Hepatocyte (in vitro differentiated cells): ENCODE measurements around the gene RPP30.

ENCODE experiments used
- CTCF ChIP-seq: fragments of 200-600 bp; sonication (generic); IDR thresholded peaks from 2 replicates; pipeline ENCODE4 v1.5.1; 2016; ENCODE audit warnings: antibody characterized with exemption, mild to moderate bottlenecking; ENCODE audit not compliant: poor library complexity
- EZH2phosphoT487 ChIP-seq: fragments of 200-600 bp; sonication (generic); IDR thresholded peaks from one replicate; pipeline ENCODE4 v1.6.1; 2018; ENCODE audit warnings: antibody characterized with exemption, mild to moderate bottlenecking, low read depth, moderate library complexity; ENCODE audit not compliant: unreplicated experiment, severe bottlenecking

GRCh38 chr10:90944749-90945148, 73.0 kb downstream of the RPP30 start:
- TF ChIP-seq CTCF (no peak), EZH2phosphoT487 (no peak)
